Neutrophil (primary cell): ENCODE data around the gene TMEM30A.

ENCODE experiments used
- H3K27ac ChIP-seq: fragments of 200-600 bp; sonication (generic); 2 replicates; pipeline ENCODE4 v1.5.1; 2016; ENCODE audit warnings: mild to moderate bottlenecking, moderate library complexity
- H3K27me3 ChIP-seq: fragments of 200-600 bp; sonication (generic); 2 replicates; pipeline ENCODE4 v1.6.0; 2016; ENCODE audit warnings: mild to moderate bottlenecking
- H3K36me3 ChIP-seq: fragments of 200-600 bp; sonication (generic); 2 replicates; pipeline ENCODE4 v1.5.1; 2017
- H3K4me1 ChIP-seq, 2 experiments: fragments of 200-600 bp in 1 of 2; sonication (generic) in 1 of 2; 1 replicate in 1 of 2; 2 replicates in 1 of 2; pipeline versions ENCODE4 v1.5.1 to v1.6.1; 2013 to 2016; ENCODE audit warnings: low read depth in 1 of 2, low read length in 1 of 2, mild to moderate bottlenecking in 1 of 2, moderate library complexity in 1 of 2; ENCODE audit not compliant: control insufficient read depth in 1 of 2, insufficient read depth in 1 of 2
- H3K4me3 ChIP-seq, 2 experiments: fragments of 200-600 bp in 1 of 2; sonication (generic) in 1 of 2; 1 replicate in 1 of 2; 2 replicates in 1 of 2; pipeline ENCODE4 v1.5.1; 2013 to 2016; ENCODE audit warnings: low read depth in 1 of 2, low read length in 1 of 2, mild to moderate bottlenecking in 1 of 2, moderate library complexity in 1 of 2
- H3K9me3 ChIP-seq: fragments of 200-600 bp; sonication (generic); 2 replicates; pipeline ENCODE4 v1.5.1; 2016
- TF ChIP-seq, protein P1 (sequence below): fragments of 200-600 bp; sonication (generic); IDR thresholded peaks from 2 replicates; pipeline ENCODE4 v1.5.1; 2016; ENCODE audit warnings: antibody characterized with exemption

Gene TMEM30A

DNA sequence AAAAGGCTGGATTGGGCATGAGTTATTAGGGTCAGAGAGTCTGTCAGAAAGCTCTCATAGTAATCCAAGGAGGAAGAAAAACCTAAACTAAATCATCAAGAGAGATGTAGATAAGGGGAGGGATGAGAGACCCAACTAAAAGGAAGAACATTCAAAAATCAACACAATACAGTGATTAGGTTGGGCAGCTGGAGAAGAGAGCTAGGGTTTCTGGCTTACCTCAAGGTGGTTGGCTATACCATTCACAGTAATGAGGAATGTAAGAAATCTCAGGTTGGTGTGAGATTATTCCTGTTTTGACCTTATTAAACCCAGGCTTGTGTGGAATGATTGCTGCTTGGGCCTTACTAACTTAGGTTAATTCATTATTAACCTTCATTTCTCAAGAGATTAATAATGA, 34.8 kb downstream of the TMEM30A start:
- H3K4me1 ChIP-seq: no peaks in the 10 kb centered on the region
- TF ChIP-seq, protein P1, sequence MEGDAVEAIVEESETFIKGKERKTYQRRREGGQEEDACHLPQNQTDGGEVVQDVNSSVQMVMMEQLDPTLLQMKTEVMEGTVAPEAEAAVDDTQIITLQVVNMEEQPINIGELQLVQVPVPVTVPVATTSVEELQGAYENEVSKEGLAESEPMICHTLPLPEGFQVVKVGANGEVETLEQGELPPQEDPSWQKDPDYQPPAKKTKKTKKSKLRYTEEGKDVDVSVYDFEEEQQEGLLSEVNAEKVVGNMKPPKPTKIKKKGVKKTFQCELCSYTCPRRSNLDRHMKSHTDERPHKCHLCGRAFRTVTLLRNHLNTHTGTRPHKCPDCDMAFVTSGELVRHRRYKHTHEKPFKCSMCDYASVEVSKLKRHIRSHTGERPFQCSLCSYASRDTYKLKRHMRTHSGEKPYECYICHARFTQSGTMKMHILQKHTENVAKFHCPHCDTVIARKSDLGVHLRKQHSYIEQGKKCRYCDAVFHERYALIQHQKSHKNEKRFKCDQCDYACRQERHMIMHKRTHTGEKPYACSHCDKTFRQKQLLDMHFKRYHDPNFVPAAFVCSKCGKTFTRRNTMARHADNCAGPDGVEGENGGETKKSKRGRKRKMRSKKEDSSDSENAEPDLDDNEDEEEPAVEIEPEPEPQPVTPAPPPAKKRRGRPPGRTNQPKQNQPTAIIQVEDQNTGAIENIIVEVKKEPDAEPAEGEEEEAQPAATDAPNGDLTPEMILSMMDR: no peak
- peaks cover 29% of the 10 kb centered on the region for H3K27me3 ChIP-seq
- peaks cover 19% of the 10 kb centered on the region for H3K36me3 ChIP-seq
- no peak overlapping the region for H3K4me3 ChIP-seq
- no peaks in the 10 kb centered on the region for H3K9me3 ChIP-seq
- no peak overlapping the region for H3K27ac ChIP-seq

DNA sequence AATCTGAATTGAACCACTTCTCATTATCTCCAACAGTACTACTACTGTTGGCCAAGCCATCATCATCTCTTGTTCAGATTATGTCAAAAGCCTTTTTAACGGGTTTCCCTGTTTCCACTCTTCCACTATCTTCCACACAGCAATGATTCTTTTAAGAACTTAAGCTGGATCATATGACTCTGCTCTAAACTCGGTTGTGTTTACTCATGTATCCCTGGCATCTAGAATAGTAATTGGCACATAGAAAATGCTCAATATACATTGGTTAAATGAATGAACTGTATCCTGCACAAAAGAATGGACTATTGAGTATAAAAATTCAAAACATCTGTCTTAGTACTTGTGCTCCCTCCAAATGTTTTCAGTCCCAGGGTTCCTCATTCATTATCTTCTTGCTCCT, 38.2 kb downstream of the TMEM30A start:
- Histone ChIP-seq H3K9me3 (no peaks in the 10 kb centered on the region), H3K4me3 (no peak overlapping the region), H3K36me3 (peaks cover 4% of the 10 kb centered on the region), H3K27ac (no peak overlapping the region), H3K4me1 (peaks cover 9 to 16% of the 10 kb centered on the region in 2 experiments), H3K27me3 (peaks cover 31% of the 10 kb centered on the region)
- TF ChIP-seq, protein P1: no peak

DNA sequence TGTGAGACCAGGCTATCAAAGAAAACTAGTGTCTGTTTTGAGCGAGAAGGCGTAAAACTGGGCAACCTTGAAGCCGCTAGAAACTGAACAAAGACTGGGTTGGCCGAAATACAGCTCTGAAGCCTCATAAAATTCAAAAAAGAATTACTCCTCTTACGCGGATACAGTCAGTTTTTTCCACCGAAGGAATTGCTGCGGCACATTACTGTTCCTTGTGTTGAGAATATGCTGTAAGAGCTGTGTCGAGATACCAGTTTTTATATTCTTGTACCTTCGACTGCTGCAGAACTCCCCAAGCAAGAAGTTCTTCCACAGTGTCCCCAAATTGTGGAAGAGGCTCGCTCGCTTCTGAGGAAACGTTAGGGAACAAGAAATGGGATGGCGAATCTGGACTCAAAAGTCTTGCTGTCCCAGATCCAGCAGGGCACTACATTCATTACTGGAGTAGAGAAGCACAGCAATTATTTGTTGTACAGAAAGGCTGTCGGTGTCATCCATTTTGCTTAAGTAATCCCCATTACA, 40.5 kb downstream of the TMEM30A start:
- H3K36me3 ChIP-seq: peaks cover 24% of the 10 kb centered on the region
- peak overlapping the region; percentile 76 to 82 for H3K4me3 ChIP-seq
- no peaks in the 10 kb centered on the region for H3K9me3 ChIP-seq
- H3K4me1 ChIP-seq: peaks cover 9 to 16% of the 10 kb centered on the region in 2 experiments
- TF ChIP-seq, protein P1: no peak
- H3K27ac ChIP-seq: peak overlapping the region; percentile 94
- peaks cover 31% of the 10 kb centered on the region for H3K27me3 ChIP-seq

DNA sequence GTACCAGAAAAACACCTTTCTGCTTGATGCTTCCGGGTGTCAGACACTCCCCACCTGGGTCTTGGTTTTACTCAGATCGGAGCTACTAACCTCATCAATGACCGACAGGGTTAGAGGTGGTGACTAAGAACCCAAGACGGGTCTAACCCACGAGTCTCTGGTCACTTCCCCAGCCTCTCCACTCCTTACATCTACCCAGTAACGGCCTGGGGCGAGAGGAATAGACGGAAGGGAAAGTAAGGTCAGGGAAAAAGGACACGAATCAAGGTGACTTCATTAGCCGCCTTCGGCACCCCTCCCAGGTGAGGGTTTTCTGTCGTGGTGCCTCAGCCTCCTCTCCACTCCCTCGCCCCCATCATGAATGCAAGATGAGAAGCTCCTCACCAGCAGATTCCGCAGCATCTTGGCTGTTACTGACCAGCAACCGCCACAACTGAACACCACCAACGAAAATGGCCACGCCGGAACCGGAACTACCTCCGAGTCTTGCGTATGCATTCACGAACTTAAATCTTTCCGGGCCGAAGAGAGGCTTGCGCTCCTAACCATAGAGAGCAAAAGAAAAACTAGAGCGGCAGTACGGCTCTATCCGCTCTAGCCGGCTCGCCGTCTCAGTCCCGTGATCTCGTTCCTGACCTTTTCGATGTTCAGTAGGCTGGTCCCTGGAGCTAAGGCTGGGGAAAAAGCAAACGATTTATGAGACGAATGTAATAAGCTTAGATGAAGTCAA, 41.1 kb downstream of the TMEM30A start, which contains the start of gene COX7A2:
COX7A2 (minus strand) TSS at position 469 of the 730 bp plus-strand sequence; CDS start at position 402, 67 bp downstream.
- peaks cover 29% of the 10 kb centered on the region for H3K36me3 ChIP-seq
- H3K27ac ChIP-seq: peak within 1 kb of the TSS; percentile 94
- TF ChIP-seq, protein P1: no peak
- peak within 1 kb of the TSS; percentile 76 to 82 for H3K4me3 ChIP-seq
- peaks cover 31% of the 10 kb centered on the region for H3K27me3 ChIP-seq
- H3K4me1 ChIP-seq: peaks cover 9 to 16% of the 10 kb centered on the region in 2 experiments
- H3K9me3 ChIP-seq: no peaks in the 10 kb centered on the region

DNA sequence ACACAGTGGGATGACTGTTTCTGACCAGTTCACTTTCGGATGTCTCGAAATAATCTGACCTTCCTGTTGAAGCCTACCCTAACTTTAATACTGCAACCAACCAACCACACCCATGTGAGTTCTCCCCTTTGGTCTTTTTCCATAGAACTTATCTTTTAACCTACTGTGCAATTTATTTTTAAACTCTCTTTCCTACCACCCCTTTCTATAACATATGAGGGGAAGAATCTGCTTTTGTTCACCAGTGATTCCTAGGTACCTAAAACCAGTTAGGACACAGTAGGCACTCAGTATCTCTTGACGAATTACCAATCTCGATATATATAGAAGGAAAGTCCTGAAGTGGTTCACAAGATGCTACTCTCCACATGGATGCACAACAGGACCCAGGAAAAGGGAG, 48.0 kb downstream of the TMEM30A start:
- H3K9me3 ChIP-seq: no peaks in the 10 kb centered on the region
- H3K27me3 ChIP-seq: no peaks in the 10 kb centered on the region
- no peaks in the 10 kb centered on the region for H3K4me1 ChIP-seq
- H3K27ac ChIP-seq: no peak overlapping the region
- no peak overlapping the region for H3K4me3 ChIP-seq
- H3K36me3 ChIP-seq: peaks cover 51% of the 10 kb centered on the region
- TF ChIP-seq, protein P1: no peak
